ENCODE data around the gene DMKN.

- no peak for TF ChIP-seq EZH2 (IDR thresholded peaks at IDR 0.05)
- no peak for TF ChIP-seq POLR2AphosphoS5 (IDR thresholded peaks at IDR 0.05; ENCODE audit: borderline replicate concordance, low read depth, low read length)
- TF ChIP-seq FOXP2 (optimal IDR thresholded peaks at IDR 0.05; ENCODE audit: control extremely low read depth, extremely low read length, insufficient read depth): no peak
Observed at GRCh38 chr19:35534803-35535480, 21.5 kb upstream of the DMKN start.
